Measurements from ENCODE around the gene CFC1B. TPM values are rescaled to one million over a fixed set of nuclear protein-coding genes. Genes with fewer than 3 reads are reported as not detected.
"Not testable (repeated sequence)": the region's sequence is repeated elsewhere in the genome, so short reads cannot be mapped to it uniquely, and the experiment has no call there.

Gene CFC1B
- total RNA-seq, 1 experiment from 2014 or later: not detected

DNA sequence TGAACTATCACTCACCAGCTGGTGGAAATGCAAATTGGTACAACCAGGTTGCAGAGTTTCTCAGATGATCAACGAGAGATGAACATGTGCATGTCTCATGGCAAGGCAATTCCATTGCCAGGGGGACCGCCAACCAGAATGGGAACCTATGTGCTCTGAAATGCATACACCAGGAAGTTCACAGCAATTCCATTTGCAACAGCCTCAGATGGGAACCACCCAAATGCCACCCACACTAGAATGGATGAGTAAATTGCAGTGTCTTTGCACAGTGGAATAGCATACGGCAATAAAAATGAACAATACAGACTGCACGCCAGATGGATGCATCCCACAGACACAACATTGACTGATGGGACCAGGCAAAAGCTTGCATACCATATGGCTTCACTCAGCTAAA lies 21.8 kb downstream of the CFC1B start:
- H3K27me3 ChIP-seq (ENCODE audit: control insufficient read depth, insufficient read depth, low read length); H3K4me3 ChIP-seq (ENCODE audit: insufficient read depth, low read depth, low read length); H3K36me3 ChIP-seq (replicated peaks; ENCODE audit: control insufficient read depth, insufficient read depth, low read length); DNase-seq: not testable (repeated sequence)

DNA sequence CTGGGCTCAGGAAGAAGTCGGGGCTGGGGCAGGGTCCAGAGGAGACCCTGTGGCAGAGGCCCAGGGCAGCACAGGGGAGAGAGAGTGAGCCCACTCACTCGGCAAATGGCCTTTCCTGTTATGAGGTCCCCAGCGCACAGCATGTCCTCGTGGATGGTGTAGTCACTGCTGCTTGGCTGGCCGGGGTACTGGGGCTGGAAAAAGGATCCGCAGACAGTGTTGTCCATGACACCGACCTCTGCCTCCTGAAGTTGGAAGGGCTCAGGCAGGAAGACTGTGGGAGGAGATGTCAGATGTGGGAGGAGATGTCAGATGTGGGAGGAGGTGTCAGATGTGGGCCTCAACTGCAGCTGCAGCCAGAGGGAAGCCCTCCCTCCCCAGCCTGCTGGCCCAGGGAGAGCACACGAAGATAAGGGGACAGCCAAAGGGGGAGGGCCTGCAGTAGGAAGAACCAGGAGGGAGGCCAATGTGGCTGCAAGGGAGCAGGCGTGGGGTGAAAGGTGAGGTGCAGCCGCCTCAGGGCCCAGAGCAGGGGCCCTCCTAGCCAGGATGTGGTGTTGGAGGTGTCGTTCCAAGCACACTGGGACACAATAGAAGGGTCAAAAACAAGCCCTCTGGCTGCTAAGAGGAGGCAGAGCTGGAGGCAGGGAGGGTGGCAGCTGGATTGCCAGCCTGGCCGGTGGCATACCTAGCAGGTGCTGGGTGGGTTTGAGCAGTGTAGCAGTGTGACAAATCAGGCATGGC lies 22.9 kb downstream of the CFC1B start:
- H3K4me3 ChIP-seq (ENCODE audit: insufficient read depth, low read depth, low read length); DNase-seq; H3K27me3 ChIP-seq (ENCODE audit: control insufficient read depth, insufficient read depth, low read length); H3K36me3 ChIP-seq (replicated peaks; ENCODE audit: control insufficient read depth, insufficient read depth, low read length): not testable (repeated sequence)

DNA sequence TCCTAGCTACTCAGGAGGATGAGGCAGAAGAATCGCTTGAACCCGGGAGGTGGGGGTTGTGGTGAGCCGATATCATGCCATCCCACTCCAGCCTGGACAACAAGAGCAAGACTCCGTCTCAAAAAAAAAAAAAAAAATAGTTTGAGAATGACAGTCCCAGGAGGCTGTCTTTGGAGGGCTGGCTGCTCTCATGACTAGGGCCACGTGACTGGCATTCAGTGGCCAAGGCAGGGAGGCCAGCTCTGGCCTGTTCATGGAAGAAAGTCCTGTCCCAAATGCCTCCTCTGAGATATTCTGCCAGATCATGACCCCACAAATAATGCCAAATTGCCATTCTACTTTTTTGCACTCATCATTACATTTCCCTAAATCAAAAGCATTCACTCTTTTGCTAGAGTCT lies 24.0 kb downstream of the CFC1B start:
- H3K27me3 ChIP-seq (ENCODE audit: control insufficient read depth, insufficient read depth, low read length); DNase-seq; H3K4me3 ChIP-seq (ENCODE audit: insufficient read depth, low read depth, low read length); H3K36me3 ChIP-seq (replicated peaks; ENCODE audit: control insufficient read depth, insufficient read depth, low read length): not testable (repeated sequence)

DNA sequence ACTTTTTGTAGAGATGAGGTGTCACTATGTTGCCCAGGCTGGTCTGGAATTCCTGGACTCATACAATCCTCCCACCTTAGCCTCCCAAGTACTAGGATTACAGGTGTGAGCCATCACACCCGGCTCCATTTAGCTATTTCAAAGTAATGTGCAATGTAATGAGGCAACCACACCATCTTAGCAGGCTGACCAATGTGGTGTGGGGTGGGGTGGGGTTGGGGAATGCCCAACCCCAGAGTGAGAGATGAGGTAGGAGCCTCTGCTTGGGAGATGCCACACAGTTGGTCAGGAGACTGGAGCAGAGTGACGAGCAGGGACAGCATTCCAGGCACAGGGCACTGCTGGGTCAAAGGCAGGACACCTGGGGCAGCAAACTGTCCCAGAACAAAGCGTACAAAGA lies 27.4 kb downstream of the CFC1B start:
- H3K27me3 ChIP-seq (ENCODE audit: control insufficient read depth, insufficient read depth, low read length); H3K4me3 ChIP-seq (ENCODE audit: insufficient read depth, low read depth, low read length); DNase-seq; H3K36me3 ChIP-seq (replicated peaks; ENCODE audit: control insufficient read depth, insufficient read depth, low read length): not testable (repeated sequence)

DNA sequence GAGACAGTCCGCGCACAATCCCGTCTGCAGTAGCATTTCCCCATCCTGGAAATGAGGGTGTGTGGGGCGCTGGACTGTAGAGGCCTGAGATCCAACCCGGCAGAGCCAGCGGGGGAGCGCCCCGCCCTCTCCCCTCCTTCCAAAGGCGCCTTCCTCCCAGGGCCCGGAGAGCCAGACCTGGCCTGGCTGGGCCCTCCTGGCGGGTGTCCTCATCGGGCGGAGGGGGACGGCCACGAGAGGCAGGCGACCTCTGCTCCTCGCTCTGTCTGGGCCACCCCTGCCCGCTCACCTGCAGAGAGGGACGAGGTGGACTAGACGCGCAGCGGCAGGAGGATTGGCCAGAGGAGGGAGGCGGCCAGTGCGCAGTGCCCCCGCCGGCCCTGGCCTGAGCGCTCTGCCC lies 28.5 kb downstream of the CFC1B start:
- not testable (repeated sequence) for H3K27me3 ChIP-seq (ENCODE audit: control insufficient read depth, insufficient read depth, low read length); DNase-seq; H3K4me3 ChIP-seq (ENCODE audit: insufficient read depth, low read depth, low read length); H3K36me3 ChIP-seq (replicated peaks; ENCODE audit: control insufficient read depth, insufficient read depth, low read length)

DNA sequence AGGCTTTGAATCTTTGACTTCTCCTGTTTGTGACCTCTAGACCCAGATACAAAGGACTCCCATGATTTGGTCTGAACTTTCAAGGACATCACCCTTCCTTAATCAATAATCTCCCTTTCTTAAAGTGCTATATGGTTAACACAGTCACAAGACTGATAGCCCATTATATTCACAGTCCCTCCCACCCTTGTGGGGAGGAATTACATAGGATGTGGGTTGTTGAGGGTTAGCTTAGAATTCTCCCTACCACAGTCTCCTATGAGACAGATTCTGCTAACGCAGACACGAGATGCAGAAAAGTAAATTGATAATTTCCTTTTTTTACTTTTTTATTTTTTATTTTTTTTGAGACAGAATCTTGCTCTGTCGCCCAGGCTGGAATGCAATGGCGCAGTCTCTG lies 33.2 kb downstream of the CFC1B start:
- not testable (repeated sequence) for H3K36me3 ChIP-seq (replicated peaks; ENCODE audit: control insufficient read depth, insufficient read depth, low read length); H3K4me3 ChIP-seq (ENCODE audit: insufficient read depth, low read depth, low read length); DNase-seq; H3K27me3 ChIP-seq (ENCODE audit: control insufficient read depth, insufficient read depth, low read length)

DNA sequence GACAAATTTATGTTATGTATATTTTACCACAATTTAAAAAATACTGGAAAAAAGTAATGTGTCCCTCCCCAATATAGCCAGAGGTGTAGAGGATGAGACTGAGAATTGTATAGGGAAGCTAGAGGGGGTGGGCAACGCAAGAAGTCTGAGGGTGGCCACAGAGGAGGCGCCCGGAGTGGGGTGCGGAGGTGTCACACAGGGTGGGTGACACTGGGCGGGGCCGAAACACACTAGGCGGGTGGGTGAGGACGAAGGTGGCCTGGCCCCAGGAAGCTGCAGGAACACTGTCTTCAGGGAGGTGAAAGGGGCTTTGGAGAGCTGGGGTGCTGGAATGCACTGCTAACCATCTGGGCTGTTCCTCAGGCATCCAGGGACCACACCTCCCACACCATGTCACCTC lies 35.4 kb downstream of the CFC1B start:
- H3K36me3 ChIP-seq (replicated peaks; ENCODE audit: control insufficient read depth, insufficient read depth, low read length); H3K27me3 ChIP-seq (ENCODE audit: control insufficient read depth, insufficient read depth, low read length); H3K4me3 ChIP-seq (ENCODE audit: insufficient read depth, low read depth, low read length); DNase-seq: not testable (repeated sequence)

DNA sequence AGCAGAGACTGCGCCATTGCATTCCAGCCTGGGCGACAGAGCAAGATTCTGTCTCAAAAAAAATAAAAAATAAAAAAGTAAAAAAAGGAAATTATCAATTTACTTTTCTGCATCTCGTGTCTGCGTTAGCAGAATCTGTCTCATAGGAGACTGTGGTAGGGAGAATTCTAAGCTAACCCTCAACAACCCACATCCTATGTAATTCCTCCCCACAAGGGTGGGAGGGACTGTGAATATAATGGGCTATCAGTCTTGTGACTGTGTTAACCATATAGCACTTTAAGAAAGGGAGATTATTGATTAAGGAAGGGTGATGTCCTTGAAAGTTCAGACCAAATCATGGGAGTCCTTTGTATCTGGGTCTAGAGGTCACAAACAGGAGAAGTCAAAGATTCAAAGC lies 45.1 kb downstream of the CFC1B start:
- DNase-seq; H3K4me3 ChIP-seq (ENCODE audit: insufficient read depth, low read depth, low read length); H3K36me3 ChIP-seq (replicated peaks; ENCODE audit: control insufficient read depth, insufficient read depth, low read length); H3K27me3 ChIP-seq (ENCODE audit: control insufficient read depth, insufficient read depth, low read length): not testable (repeated sequence)

DNA sequence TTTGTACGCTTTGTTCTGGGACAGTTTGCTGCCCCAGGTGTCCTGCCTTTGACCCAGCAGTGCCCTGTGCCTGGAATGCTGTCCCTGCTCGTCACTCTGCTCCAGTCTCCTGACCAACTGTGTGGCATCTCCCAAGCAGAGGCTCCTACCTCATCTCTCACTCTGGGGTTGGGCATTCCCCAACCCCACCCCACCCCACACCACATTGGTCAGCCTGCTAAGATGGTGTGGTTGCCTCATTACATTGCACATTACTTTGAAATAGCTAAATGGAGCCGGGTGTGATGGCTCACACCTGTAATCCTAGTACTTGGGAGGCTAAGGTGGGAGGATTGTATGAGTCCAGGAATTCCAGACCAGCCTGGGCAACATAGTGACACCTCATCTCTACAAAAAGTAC lies 50.9 kb downstream of the CFC1B start:
- not testable (repeated sequence) for DNase-seq; H3K27me3 ChIP-seq (ENCODE audit: control insufficient read depth, insufficient read depth, low read length); H3K36me3 ChIP-seq (replicated peaks; ENCODE audit: control insufficient read depth, insufficient read depth, low read length); H3K4me3 ChIP-seq (ENCODE audit: insufficient read depth, low read depth, low read length)

DNA sequence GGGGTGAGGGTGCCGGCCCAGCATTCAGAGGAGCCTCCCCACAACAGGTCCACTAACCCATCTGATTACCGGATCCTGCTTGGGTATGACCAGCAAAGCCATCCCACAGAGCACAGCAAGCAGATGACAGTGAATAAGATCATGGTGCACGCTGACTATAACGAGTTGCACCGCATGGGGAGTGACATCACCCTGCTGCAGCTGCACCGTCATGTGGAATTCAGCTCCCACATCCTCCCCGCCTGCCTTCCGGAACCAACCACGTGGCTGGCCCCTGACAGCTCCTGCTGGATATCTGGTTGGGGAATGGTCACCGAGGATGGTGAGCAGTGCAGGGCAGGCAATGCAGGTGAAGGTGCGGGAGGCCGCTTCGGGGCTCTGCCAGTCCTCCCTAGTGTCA lies 53.2 kb downstream of the CFC1B start:
- H3K27me3 ChIP-seq (ENCODE audit: control insufficient read depth, insufficient read depth, low read length); H3K36me3 ChIP-seq (replicated peaks; ENCODE audit: control insufficient read depth, insufficient read depth, low read length); DNase-seq; H3K4me3 ChIP-seq (ENCODE audit: insufficient read depth, low read depth, low read length): not testable (repeated sequence)

DNA sequence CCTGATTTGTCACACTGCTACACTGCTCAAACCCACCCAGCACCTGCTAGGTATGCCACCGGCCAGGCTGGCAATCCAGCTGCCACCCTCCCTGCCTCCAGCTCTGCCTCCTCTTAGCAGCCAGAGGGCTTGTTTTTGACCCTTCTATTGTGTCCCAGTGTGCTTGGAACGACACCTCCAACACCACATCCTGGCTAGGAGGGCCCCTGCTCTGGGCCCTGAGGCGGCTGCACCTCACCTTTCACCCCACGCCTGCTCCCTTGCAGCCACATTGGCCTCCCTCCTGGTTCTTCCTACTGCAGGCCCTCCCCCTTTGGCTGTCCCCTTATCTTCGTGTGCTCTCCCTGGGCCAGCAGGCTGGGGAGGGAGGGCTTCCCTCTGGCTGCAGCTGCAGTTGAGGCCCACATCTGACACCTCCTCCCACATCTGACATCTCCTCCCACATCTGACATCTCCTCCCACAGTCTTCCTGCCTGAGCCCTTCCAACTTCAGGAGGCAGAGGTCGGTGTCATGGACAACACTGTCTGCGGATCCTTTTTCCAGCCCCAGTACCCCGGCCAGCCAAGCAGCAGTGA lies 55.3 kb downstream of the CFC1B start:
- H3K36me3 ChIP-seq (replicated peaks; ENCODE audit: control insufficient read depth, insufficient read depth, low read length); H3K4me3 ChIP-seq (ENCODE audit: insufficient read depth, low read depth, low read length); DNase-seq: not testable (repeated sequence)

DNA sequence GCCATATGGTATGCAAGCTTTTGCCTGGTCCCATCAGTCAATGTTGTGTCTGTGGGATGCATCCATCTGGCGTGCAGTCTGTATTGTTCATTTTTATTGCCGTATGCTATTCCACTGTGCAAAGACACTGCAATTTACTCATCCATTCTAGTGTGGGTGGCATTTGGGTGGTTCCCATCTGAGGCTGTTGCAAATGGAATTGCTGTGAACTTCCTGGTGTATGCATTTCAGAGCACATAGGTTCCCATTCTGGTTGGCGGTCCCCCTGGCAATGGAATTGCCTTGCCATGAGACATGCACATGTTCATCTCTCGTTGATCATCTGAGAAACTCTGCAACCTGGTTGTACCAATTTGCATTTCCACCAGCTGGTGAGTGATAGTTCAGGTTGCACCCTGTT lies 56.5 kb downstream of the CFC1B start:
- DNase-seq; H3K27me3 ChIP-seq (ENCODE audit: control insufficient read depth, insufficient read depth, low read length); H3K4me3 ChIP-seq (ENCODE audit: insufficient read depth, low read depth, low read length); H3K36me3 ChIP-seq (replicated peaks; ENCODE audit: control insufficient read depth, insufficient read depth, low read length): not testable (repeated sequence)

More for the DNA sequence above, 55.3 kb downstream of the CFC1B start:
- H3K27me3 ChIP-seq (ENCODE audit: control insufficient read depth, insufficient read depth, low read length): not testable (repeated sequence)

Other genes with a start within 250 kb of the CFC1B start
- gene IMP4, start 178.3 kb upstream of the CFC1B start, total RNA-seq (2014; rRNA removed; shearing (Covaris generic)): 84.8 and 91.6 TPM in 2 replicates
- 9.6 and 11.9 TPM in 2 replicates for gene PTPN18, start 165.2 kb upstream of the CFC1B start, total RNA-seq (2014; rRNA removed; shearing (Covaris generic))
- 0.07 TPM in 2 replicates for gene POTEI, start 11.9 kb upstream of the CFC1B start, total RNA-seq (2014; rRNA removed; shearing (Covaris generic))
- 0.30 and 0.52 TPM in 2 replicates for gene CFC1, start 78.4 kb downstream of the CFC1B start, total RNA-seq (2014; rRNA removed; shearing (Covaris generic))
- gene POTEJ, start 90.2 kb downstream of the CFC1B start, total RNA-seq (2014; rRNA removed; shearing (Covaris generic)): not detected in 2 replicates
- gene GPR148, start 207.8 kb downstream of the CFC1B start, total RNA-seq (2014; rRNA removed; shearing (Covaris generic)): 0.10 TPM in 1 of 2 replicates, not detected in the other
- 0.04 and 0.14 TPM in 2 replicates for gene AMER3, start 234.3 kb downstream of the CFC1B start, total RNA-seq (2014; rRNA removed; shearing (Covaris generic))

All from H7 (cell line).